MM.1S (cell line): ENCODE data around the gene RAB3IL1.

Experiments
- DNase-seq: peaks from one replicate; pipeline ENCODE4 v3.0.0-alpha.2; 2015
- H2AFZ ChIP-seq: fragments of 300-600 bp; sonication (generic); 2 replicates; pipeline ENCODE4 v1.6.0; 2016; ENCODE audit warnings: antibody characterized with exemption, low read length
- H3F3A ChIP-seq: fragments of 300-600 bp; sonication (generic); 2 replicates; pipeline ENCODE4 v1.6.1; 2016; ENCODE audit warnings: mild to moderate bottlenecking, antibody characterized with exemption, low read length, moderate library complexity, mixed read lengths; ENCODE audit not compliant: insufficient read depth
- H3K27ac ChIP-seq: fragments of 300-600 bp; sonication (generic); 2 replicates; pipeline ENCODE4 v1.5.1; 2016; ENCODE audit warnings: mild to moderate bottlenecking, low read length
- H3K27me3 ChIP-seq: fragments of 300-600 bp; sonication (generic); replicated peaks from 2 replicates; pipeline ENCODE4 v1.6.0; 2016; ENCODE audit warnings: low read length; ENCODE audit not compliant: insufficient read depth
- H3K36me3 ChIP-seq: fragments of 300-600 bp; sonication (generic); replicated peaks from 2 replicates; pipeline ENCODE4 v1.6.1; 2016; ENCODE audit warnings: mild to moderate bottlenecking, low read length, mixed read lengths; ENCODE audit not compliant: insufficient read depth
- H3K4me1 ChIP-seq: fragments of 300-600 bp; sonication (generic); 2 replicates; pipeline ENCODE4 v1.6.1; 2016; ENCODE audit warnings: low read length, mixed read lengths
- H3K4me2 ChIP-seq: fragments of 300-600 bp; sonication (generic); 2 replicates; pipeline ENCODE4 v1.6.0; 2016; ENCODE audit warnings: low read depth, low read length
- H3K4me3 ChIP-seq: fragments of 300-600 bp; sonication (generic); 2 replicates; pipeline ENCODE4 v1.5.1; 2016; ENCODE audit warnings: low read length, mixed read lengths
- H3K79me2 ChIP-seq: fragments of 300-600 bp; sonication (generic); 2 replicates; pipeline ENCODE4 v1.6.1; 2016; ENCODE audit warnings: mixed run types, low read length, mixed read lengths
- H3K9ac ChIP-seq: fragments of 300-600 bp; sonication (generic); 2 replicates; pipeline ENCODE4 v1.6.1; 2016; ENCODE audit warnings: low read length, mixed read lengths
- H3K9me2 ChIP-seq: fragments of 300-600 bp; sonication (generic); replicated peaks from 2 replicates; pipeline ENCODE4 v1.6.1; 2016; ENCODE audit warnings: mild to moderate bottlenecking, low read length, mixed read lengths; ENCODE audit not compliant: insufficient read depth
- H3K9me3 ChIP-seq: fragments of 300-600 bp; sonication (generic); replicated peaks from 2 replicates; pipeline ENCODE4 v1.6.1; 2016; ENCODE audit warnings: mild to moderate bottlenecking, low read length, mixed read lengths; ENCODE audit not compliant: insufficient read depth
- H4K20me1 ChIP-seq: fragments of 300-600 bp; sonication (generic); 2 replicates; pipeline ENCODE4 v1.6.1; 2016; ENCODE audit warnings: mild to moderate bottlenecking, low read length, moderate library complexity, mixed read lengths; ENCODE audit not compliant: insufficient read depth
- EZH2 ChIP-seq: fragments of 300-600 bp; sonication (generic); optimal IDR thresholded peaks from 2 replicates; pipeline ENCODE3; 2017; ENCODE audit warnings: low read depth, mild to moderate bottlenecking, antibody characterized with exemption, low read length, mixed read lengths
- EZH2phosphoT487 ChIP-seq: fragments of 300-600 bp; sonication (generic); IDR thresholded peaks from 2 replicates; pipeline ENCODE4 v1.6.1; 2018; ENCODE audit warnings: antibody characterized with exemption, low read length
- TF ChIP-seq, protein P1 (sequence below): fragments of 300-600 bp; sonication (generic); IDR thresholded peaks from 2 replicates; pipeline ENCODE4 v1.5.1; 2016; ENCODE audit warnings: antibody characterized with exemption, low read length, mixed read lengths

The RAB3IL1 gene

GRCh38 chr11:61904539-61905048 lies 12.8 kb downstream of the RAB3IL1 start:
- no peak overlapping the region for H3K9ac ChIP-seq
- H3K27ac ChIP-seq: no peak overlapping the region
- H3F3A ChIP-seq: no peaks in the 10 kb centered on the region
- peaks cover 7% of the 10 kb centered on the region for H3K4me1 ChIP-seq
- H3K9me2 ChIP-seq: no peaks in the 10 kb centered on the region
- no peaks in the 10 kb centered on the region for H4K20me1 ChIP-seq
- peak overlapping the region; percentile 15; the same call in 1 of the 2 replicates for H3K4me2 ChIP-seq
- TF ChIP-seq, protein P1, sequence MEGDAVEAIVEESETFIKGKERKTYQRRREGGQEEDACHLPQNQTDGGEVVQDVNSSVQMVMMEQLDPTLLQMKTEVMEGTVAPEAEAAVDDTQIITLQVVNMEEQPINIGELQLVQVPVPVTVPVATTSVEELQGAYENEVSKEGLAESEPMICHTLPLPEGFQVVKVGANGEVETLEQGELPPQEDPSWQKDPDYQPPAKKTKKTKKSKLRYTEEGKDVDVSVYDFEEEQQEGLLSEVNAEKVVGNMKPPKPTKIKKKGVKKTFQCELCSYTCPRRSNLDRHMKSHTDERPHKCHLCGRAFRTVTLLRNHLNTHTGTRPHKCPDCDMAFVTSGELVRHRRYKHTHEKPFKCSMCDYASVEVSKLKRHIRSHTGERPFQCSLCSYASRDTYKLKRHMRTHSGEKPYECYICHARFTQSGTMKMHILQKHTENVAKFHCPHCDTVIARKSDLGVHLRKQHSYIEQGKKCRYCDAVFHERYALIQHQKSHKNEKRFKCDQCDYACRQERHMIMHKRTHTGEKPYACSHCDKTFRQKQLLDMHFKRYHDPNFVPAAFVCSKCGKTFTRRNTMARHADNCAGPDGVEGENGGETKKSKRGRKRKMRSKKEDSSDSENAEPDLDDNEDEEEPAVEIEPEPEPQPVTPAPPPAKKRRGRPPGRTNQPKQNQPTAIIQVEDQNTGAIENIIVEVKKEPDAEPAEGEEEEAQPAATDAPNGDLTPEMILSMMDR: no peak
- TF ChIP-seq EZH2: no peak
- TF ChIP-seq EZH2phosphoT487: no peak
- H2AFZ ChIP-seq: peak overlapping the region; percentile 41
- no peak overlapping the region for H3K4me3 ChIP-seq
- peaks cover 3% of the 10 kb centered on the region; the same call in 1 of the 2 replicates for H3K27me3 ChIP-seq
- no peaks in the 10 kb centered on the region for H3K9me3 ChIP-seq
- no peaks in the 10 kb centered on the region for H3K79me2 ChIP-seq
- no peak for DNase-seq
- no peaks in the 10 kb centered on the region for H3K36me3 ChIP-seq

DNA sequence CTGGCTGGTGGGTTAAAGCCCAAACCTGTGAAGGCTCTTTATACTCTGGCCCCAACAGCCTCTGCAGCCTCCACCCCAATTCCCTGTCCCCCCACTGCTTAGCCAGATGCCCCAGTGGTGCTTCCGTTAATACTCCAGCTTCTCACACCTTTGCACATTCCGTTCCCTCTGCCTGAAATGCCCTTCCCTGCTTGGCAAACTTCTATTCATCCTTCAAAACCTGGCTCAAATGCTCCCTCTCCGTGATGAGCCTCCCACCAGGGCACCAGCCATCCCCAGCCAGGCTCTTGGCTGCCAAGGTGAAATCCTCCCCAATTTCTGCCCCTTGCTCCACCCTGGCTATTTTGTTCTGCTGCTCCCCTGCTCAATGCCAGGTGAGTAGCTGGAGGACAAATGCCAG lies 13.5 kb downstream of the RAB3IL1 start:
- TF ChIP-seq, protein P1: no peak
- no peak for TF ChIP-seq EZH2phosphoT487
- no peak for TF ChIP-seq EZH2
- Histone ChIP-seq H3F3A (no peaks in the 10 kb centered on the region), H3K4me1 (peaks cover 10% of the 10 kb centered on the region), H3K9ac (no peak overlapping the region), H2AFZ (0 out of 2 replicates have a peak overlapping the region, but pooled peaks have one; percentile 41), H4K20me1 (no peaks in the 10 kb centered on the region), H3K9me2 (no peaks in the 10 kb centered on the region), H3K79me2 (no peaks in the 10 kb centered on the region), H3K9me3 (no peaks in the 10 kb centered on the region), H3K27ac (no peak overlapping the region), H3K4me3 (no peak overlapping the region), H3K27me3 (peaks cover 3% of the 10 kb centered on the region; the same call in 1 of the 2 replicates), H3K36me3 (no peaks in the 10 kb centered on the region), H3K4me2 (0 out of 2 replicates have a peak overlapping the region, but pooled peaks have one; percentile 15)
- DNase-seq: no peak

DNA sequence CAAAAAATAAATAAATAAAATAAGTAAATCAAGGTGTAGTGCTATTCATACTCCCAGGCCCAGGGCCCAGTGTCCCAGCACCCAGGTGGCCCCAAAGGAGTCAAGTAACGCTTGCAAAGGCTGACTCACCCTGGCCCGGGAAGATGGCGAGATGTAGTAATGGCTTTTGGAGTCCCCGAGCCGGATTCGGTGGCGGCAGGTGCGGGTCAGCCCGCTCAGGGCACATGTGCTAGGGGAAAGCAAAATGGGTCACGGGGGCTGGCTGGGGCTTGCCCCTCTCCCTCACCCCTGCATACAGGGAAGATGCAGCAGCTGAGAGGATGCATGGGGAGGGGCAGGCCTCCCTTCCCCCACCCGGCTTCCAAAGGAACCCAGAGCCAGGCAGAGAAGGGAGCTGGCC lies 15.1 kb downstream of the RAB3IL1 start:
- Histone ChIP-seq H3K27ac (no peak overlapping the region), H3K27me3 (peaks cover 3% of the 10 kb centered on the region; the same call in 1 of the 2 replicates), H3F3A (no peaks in the 10 kb centered on the region), H3K4me1 (peaks cover 4% of the 10 kb centered on the region; the same call in 1 of the 2 replicates), H3K9ac (no peak overlapping the region), H3K79me2 (no peaks in the 10 kb centered on the region), H3K36me3 (no peaks in the 10 kb centered on the region), H3K9me3 (no peaks in the 10 kb centered on the region), H3K4me3 (no peak overlapping the region), H3K9me2 (no peaks in the 10 kb centered on the region), H2AFZ (no peak overlapping the region), H3K4me2 (no peak overlapping the region), H4K20me1 (no peaks in the 10 kb centered on the region)
- no peak for DNase-seq
- TF ChIP-seq EZH2 (no peak), EZH2phosphoT487 (no peak)
- TF ChIP-seq, protein P1: no peak
